ENCODE results near the gene GNAQ.

- TF ChIP-seq CTCF (conservative IDR thresholded peaks at IDR 0.05; ENCODE audit: low read depth in 2 of 2) = no peak
- no peak for TF ChIP-seq JUNB (IDR thresholded peaks at IDR 0.05; ENCODE audit: unreplicated experiment)
- no peak for TF ChIP-seq POLR2AphosphoS5 (IDR thresholded peaks at IDR 0.05; ENCODE audit: low read depth)
Observed at GRCh38 chr9:77826116-77826515, 205.5 kb downstream of the GNAQ start.
